Loucy (cell line): ENCODE data around the gene TRABD2B.

ENCODE experiments used
- EZH2phosphoT487 ChIP-seq: fragments of 200-600 bp; IDR thresholded peaks from 2 replicates; pipeline ENCODE4 v1.6.1; 2018; ENCODE audit warnings: antibody characterized with exemption, mild to moderate bottlenecking, moderate library complexity, borderline replicate concordance
- TF ChIP-seq, protein P1 (sequence below): fragments of 200-600 bp; sonication (generic); conservative IDR thresholded peaks from 2 replicates; pipeline ENCODE4 v1.5.1; 2014; ENCODE audit warnings: mild to moderate bottlenecking, antibody characterized with exemption, low read length

DNA sequence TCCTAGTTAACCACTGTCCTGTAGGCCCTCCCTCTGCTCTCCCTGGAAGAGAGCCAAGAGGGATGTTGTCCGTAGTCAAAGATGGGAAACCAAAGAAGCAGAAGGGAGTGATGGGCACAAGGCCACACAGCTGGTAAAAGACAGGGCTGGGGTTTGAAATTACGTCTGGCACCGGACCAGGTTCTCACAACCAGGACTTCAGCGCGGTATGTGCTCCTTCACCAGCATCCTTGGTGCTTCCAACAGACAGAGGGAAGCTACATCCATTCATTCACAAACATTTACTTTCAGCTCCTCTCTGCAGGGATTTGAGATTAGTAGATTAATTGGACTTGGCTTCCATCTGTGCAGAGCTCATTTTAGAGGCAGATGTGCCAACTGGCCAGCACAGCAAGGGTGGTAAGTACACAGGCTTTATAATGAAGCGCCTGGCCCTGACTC is 191.2 kb downstream of the TRABD2B start:
- TF ChIP-seq, protein P1, sequence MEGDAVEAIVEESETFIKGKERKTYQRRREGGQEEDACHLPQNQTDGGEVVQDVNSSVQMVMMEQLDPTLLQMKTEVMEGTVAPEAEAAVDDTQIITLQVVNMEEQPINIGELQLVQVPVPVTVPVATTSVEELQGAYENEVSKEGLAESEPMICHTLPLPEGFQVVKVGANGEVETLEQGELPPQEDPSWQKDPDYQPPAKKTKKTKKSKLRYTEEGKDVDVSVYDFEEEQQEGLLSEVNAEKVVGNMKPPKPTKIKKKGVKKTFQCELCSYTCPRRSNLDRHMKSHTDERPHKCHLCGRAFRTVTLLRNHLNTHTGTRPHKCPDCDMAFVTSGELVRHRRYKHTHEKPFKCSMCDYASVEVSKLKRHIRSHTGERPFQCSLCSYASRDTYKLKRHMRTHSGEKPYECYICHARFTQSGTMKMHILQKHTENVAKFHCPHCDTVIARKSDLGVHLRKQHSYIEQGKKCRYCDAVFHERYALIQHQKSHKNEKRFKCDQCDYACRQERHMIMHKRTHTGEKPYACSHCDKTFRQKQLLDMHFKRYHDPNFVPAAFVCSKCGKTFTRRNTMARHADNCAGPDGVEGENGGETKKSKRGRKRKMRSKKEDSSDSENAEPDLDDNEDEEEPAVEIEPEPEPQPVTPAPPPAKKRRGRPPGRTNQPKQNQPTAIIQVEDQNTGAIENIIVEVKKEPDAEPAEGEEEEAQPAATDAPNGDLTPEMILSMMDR: no peak
- no peak for TF ChIP-seq EZH2phosphoT487
